Mucosa of descending colon (tissue), 3 donors: ENCODE data around the gene ZNF594. TPM values are rescaled to one million over a fixed set of nuclear protein-coding genes. Genes with fewer than 3 reads are reported as not detected.
A peak's percentile ranks its signal among the peaks of the same experiment; 100 is the strongest.
"Not testable (repeated sequence)": the region's sequence is repeated elsewhere in the genome, so short reads cannot be mapped to it uniquely, and the experiment has no call there.

Source experiments
- ATAC-seq: fragments of 200-7000 bp; cut with Tn5 transposase; one replicate; pipeline ENCODE4 v1.9.1; 2020; ENCODE audit warnings: mild to moderate bottlenecking, moderate library complexity
- DNase-seq, 3 donors: peaks; one replicate each; pipeline ENCODE4 v3.0.0-alpha.2; 2020
- H3K36me3 ChIP-seq: fragments of 200-600 bp; one replicate; pipeline ENCODE4 v1.8.0; 2021; ENCODE audit warnings: low read depth, mild to moderate bottlenecking
- H3K4me1 ChIP-seq: fragments of 200-600 bp; one replicate; pipeline ENCODE4 v1.8.0; 2021; ENCODE audit warnings: low read depth, mild to moderate bottlenecking
- H3K4me3 ChIP-seq: fragments of 200-600 bp; one replicate; pipeline ENCODE4 v1.8.0; 2021; ENCODE audit warnings: mild to moderate bottlenecking
- H3K9me3 ChIP-seq: fragments of 200-600 bp; one replicate; pipeline ENCODE4 v1.8.0; 2021; ENCODE audit warnings: mild to moderate bottlenecking
- CTCF ChIP-seq: fragments of 200-600 bp; IDR thresholded peaks from one replicate; pipeline ENCODE4 v1.8.0; 2022; ENCODE audit warnings: antibody characterized with exemption, mild to moderate bottlenecking
- intact Hi-C, 2 donors: fragments of 100-400 bp; cut with DNase I in 1 of 2; cut with micrococcal nuclease in 1 of 2; formaldehyde crosslinking; loops; one replicate each; pipeline versions ENCODE4 v1.11.0 to v1.11.1; 2022; cut with DNase I, micrococcal nuclease
- total RNA-seq, 3 donors: library from RNA; stranded (reverse); fragmentation: NEBNext Ultra II Directional in 2 of 3; extraction: Animal tissue kit (Norgen Biotek cat#: 25700) in 2 of 3; gene quantifications; one replicate each; pipeline versions ENCODE4 v1.2.1 to v1.2.4, GENCODE V29; 2021 to 2023
- donor health status: DM: no; HTN: no; CAD: no; lungs with moderate emphysema.
- donor health status: DM: no; HTN: no; CAD: no.
- donor health status: DM: no; HTN: yes; CAD: no.

The ZNF594 gene
- total RNA-seq, 3 donors from 2014 or later = 4.7 to 10.9 (median 6.5) TPM

- intact Hi-C loops = no loop called here
Measured at GRCh38 chr17:5184288-5184687, 7.4 kb downstream of the ZNF594 start.

GRCh38 chr17:5183410-5183793, 8.3 kb downstream of the ZNF594 start:
- DNase-seq = no peak
- H3K9me3 ChIP-seq = peaks cover 98% of the 10 kb centered on the region
- ATAC-seq = no peak
- no peaks in the 10 kb centered on the region for H3K4me1 ChIP-seq
- no peaks in the 10 kb centered on the region for H3K36me3 ChIP-seq
- intact Hi-C loops = no loop called here
- H3K4me3 ChIP-seq = no peak overlapping the region
- TF ChIP-seq CTCF = no peak

More at GRCh38 chr17:5184288-5184687, 7.4 kb downstream of the ZNF594 start:
- DNase-seq = no peak
- Histone ChIP-seq H3K4me3 (no peak overlapping the region), H3K4me1 (no peaks in the 10 kb centered on the region), H3K9me3 (peaks cover 98% of the 10 kb centered on the region), H3K36me3 (no peaks in the 10 kb centered on the region)
- ATAC-seq = no peak
- no peak for TF ChIP-seq CTCF

- Histone ChIP-seq H3K4me1 (no peaks in the 10 kb centered on the region), H3K36me3 (no peaks in the 10 kb centered on the region), H3K4me3 (no peak overlapping the region), H3K9me3 (peaks cover 100% of the 10 kb centered on the region)
- no peak for TF ChIP-seq CTCF
- DNase-seq = no peak
- no peak for ATAC-seq
- intact Hi-C loops = no loop called here
Measured at GRCh38 chr17:5182597-5183409, 8.9 kb downstream of the ZNF594 start.

- intact Hi-C loops = no loop called here
- H3K9me3 ChIP-seq = peaks cover 100% of the 10 kb centered on the region
- H3K4me1 ChIP-seq = no peaks in the 10 kb centered on the region
- H3K36me3 ChIP-seq = no peaks in the 10 kb centered on the region
- DNase-seq (no peak), ATAC-seq (no peak)
- TF ChIP-seq CTCF = no peak
- no peak overlapping the region for H3K4me3 ChIP-seq
Measured at GRCh38 chr17:5181509-5182305, 10.0 kb downstream of the ZNF594 start.

GRCh38 chr17:5179003-5179402, 12.7 kb downstream of the ZNF594 start:
- DNase-seq = no peak
- Histone ChIP-seq H3K9me3 (peaks cover 92% of the 10 kb centered on the region), H3K36me3 (no peaks in the 10 kb centered on the region), H3K4me3 (no peak overlapping the region), H3K4me1 (no peaks in the 10 kb centered on the region)
- ATAC-seq = no peak
- no peak for TF ChIP-seq CTCF
- intact Hi-C loops = no loop called here

- H3K4me1 ChIP-seq, ATAC-seq, intact Hi-C loops, H3K4me3 ChIP-seq, H3K36me3 ChIP-seq, DNase-seq: not testable (repeated sequence)
- H3K9me3 ChIP-seq = peaks cover 58% of the 10 kb centered on the region
Measured at GRCh38 chr17:5175027-5175426, 16.6 kb downstream of the ZNF594 start.

- H3K4me3 ChIP-seq, H3K36me3 ChIP-seq, H3K9me3 ChIP-seq, H3K4me1 ChIP-seq, intact Hi-C loops: not testable (repeated sequence)
- ATAC-seq (peak; percentile 44), DNase-seq (peak in 1 of 3 donors; percentile 20)
Measured at GRCh38 chr17:5165791-5166564, 25.7 kb downstream of the ZNF594 start.
